ENCODE results near the gene FGD2.

GRCh38 chr6:36984581-36985416, 20.7 kb upstream of the FGD2 start:
- TF ChIP-seq POLR2A (IDR thresholded peaks at IDR 0.05): no peak
- TF ChIP-seq CTCF (IDR thresholded peaks at IDR 0.05): no peak
